MM.1S (cell line): ENCODE data around the gene SSBP1.

Experiments
- CTCF ChIP-seq: fragments of 300-600 bp; sonication (generic); IDR thresholded peaks from 2 replicates; pipeline ENCODE4 v1.5.1; 2016; ENCODE audit warnings: antibody characterized with exemption, low read length, mixed read lengths
- EZH2phosphoT487 ChIP-seq: fragments of 300-600 bp; sonication (generic); IDR thresholded peaks from 2 replicates; pipeline ENCODE4 v1.6.1; 2018; ENCODE audit warnings: antibody characterized with exemption, low read length

GRCh38 chr7:141709318-141709717 lies 28.8 kb upstream of the SSBP1 start:
- TF ChIP-seq CTCF (no peak), EZH2phosphoT487 (no peak)
